ENCODE data around the gene EXOG.
A peak's percentile ranks its signal among the peaks of the same experiment; 100 is the strongest.

Gene EXOG

DNA sequence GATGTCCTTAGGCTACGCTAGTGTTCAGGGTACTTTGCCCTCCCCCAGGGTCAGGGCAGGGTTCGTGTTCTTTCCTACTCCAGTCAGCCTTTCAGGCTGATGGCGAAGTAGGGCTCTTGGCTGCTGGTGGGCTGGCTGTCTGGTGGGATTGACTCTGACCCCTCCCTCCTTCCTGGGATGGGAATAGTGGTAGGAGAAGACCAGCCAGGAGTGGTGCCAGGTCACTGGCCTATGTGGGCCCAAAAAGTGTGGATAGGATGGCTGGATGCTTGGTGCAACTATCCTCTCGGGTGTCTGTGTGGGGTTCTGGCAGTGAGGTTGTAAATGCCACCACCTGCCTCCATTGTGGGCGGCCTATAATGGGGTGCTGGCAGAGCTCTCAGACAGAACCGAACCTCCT lies 20.4 kb upstream of the EXOG start:
- TF ChIP-seq, protein P1, sequence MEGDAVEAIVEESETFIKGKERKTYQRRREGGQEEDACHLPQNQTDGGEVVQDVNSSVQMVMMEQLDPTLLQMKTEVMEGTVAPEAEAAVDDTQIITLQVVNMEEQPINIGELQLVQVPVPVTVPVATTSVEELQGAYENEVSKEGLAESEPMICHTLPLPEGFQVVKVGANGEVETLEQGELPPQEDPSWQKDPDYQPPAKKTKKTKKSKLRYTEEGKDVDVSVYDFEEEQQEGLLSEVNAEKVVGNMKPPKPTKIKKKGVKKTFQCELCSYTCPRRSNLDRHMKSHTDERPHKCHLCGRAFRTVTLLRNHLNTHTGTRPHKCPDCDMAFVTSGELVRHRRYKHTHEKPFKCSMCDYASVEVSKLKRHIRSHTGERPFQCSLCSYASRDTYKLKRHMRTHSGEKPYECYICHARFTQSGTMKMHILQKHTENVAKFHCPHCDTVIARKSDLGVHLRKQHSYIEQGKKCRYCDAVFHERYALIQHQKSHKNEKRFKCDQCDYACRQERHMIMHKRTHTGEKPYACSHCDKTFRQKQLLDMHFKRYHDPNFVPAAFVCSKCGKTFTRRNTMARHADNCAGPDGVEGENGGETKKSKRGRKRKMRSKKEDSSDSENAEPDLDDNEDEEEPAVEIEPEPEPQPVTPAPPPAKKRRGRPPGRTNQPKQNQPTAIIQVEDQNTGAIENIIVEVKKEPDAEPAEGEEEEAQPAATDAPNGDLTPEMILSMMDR (conservative IDR thresholded peaks at IDR 0.05), result no peak
- H3K27ac ChIP-seq, result no peak overlapping the region

DNA sequence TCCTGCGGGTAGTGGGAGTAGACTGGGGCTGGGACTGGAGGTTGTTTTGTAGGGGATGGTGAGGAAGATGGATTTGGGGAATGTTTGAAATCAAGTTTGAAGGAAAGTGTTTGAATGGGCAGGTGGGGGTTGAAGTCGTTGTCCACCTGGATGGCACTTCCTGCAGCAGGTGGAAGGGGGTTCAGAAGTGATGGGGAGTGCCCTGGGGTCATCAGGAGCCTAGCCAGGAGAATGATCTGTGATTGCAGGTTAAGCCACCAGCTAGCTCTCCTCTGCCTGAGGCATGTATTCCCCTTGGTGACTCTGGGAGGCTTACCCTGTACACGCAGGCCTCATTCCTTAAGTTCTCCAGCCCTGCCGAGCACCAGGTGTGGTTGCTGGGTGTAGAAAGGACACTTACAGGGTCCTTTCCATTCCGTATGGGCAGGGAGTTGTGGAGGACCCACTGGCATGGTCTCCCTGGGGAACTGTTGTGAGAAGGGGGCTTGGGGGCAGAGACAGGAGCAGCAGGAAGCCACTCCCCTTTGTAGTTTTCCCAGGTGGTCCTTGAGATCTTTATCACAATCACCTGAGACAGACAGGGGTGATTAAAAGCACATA lies 19.9 kb upstream of the EXOG start:
- TF ChIP-seq, protein P1 (conservative IDR thresholded peaks at IDR 0.05), result no peak

DNA sequence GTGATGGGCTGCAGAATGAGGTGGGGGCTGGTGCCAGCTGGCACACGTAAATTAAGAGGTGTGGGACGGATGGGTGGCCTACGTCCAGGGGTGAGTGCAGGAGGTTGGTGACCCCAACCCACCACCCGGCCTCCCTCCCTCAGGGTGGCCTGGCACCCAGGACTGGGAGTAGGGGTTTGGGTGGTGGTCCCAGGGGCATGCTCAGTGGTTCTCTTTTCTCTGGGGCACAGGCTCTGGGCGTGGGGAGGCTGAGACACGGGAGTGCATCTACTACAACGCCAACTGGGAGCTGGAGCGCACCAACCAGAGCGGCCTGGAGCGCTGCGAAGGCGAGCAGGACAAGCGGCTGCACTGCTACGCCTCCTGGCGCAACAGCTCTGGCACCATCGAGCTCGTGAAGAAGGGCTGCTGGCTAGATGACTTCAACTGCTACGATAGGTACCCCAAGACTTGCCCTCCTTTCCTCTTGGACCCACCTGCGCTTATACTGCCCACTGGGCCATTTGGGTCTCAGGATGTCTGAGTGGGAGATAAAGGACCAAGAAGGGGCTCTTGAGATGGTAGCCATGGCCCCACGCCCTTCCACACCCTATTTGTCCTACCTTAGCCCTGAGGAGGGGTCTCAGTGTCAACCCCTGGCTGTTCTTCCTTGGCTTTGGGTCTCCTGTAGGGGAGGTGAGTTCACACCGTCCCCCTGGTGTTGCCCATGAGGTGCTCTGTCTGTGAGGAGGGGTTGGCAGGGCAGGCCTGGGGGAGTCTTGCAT lies 18.9 kb upstream of the EXOG start:
- H3K27ac ChIP-seq, result no peak overlapping the region; the same call in 1 of the 2 replicates
- TF ChIP-seq, protein P1 (conservative IDR thresholded peaks at IDR 0.05), result no peak

More for the DNA sequence above, 19.9 kb upstream of the EXOG start:
- H3K27ac ChIP-seq, result no peak overlapping the region; the same call in 1 of the 2 replicates

DNA sequence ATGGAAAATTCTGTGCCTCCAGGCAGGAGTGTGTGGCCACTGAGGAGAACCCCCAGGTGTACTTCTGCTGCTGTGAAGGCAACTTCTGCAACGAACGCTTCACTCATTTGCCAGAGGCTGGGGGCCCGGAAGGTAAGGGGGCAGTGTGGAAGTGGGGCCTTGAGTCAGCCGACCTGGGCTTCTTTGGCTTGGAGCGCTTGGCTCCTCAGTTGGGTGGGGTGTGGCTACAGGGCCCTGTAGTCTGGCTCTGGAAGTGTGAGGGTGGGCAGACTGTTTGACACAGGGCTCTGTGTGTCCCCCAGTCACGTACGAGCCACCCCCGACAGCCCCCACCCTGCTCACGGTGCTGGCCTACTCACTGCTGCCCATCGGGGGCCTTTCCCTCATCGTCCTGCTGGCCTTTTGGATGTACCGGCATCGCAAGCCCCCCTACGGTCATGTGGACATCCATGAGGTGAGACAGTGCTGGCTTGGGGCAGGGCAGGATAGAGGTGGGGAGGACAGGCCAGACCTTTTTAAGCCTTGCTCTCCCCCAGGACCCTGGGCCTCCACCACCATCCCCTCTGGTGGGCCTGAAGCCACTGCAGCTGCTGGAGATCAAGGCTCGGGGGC lies 18.2 kb upstream of the EXOG start:
- TF ChIP-seq, protein P1 (conservative IDR thresholded peaks at IDR 0.05), result no peak
- H3K27ac ChIP-seq, result no peak overlapping the region

GRCh38 chr3:38478901-38479300 lies 17.2 kb upstream of the EXOG start:
- TF ChIP-seq, protein P1 (conservative IDR thresholded peaks at IDR 0.05), result no peak
- H3K27ac ChIP-seq, result no peak overlapping the region

DNA sequence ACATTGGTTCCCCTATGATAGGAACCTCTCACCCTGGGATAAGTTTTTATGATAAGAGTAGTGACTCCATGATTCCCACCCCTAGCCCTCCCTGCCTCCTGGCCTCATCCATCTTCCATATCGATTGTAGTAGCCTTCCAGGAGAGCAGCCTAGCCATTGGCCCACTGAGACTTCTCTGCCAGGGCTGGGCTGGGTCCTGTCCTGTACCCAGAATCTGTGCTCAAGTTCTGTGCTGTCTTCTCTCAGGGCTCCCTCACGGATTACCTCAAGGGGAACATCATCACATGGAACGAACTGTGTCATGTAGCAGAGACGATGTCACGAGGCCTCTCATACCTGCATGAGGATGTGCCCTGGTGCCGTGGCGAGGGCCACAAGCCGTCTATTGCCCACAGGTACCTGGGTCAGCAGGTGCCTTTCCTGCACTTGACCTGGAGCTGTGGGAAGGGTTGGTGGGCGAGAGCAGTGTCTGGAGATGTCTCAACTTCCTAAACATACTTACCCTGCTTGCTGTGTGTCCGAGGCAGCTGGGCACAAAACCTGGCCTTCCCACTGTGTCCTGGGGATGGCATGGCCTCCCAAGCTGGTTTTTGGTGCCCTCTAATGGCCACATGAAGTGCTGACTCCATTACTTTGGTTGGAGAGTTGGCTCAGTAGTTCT lies 16.6 kb upstream of the EXOG start:
- 0 out of 2 replicates have a peak overlapping the region, but pooled peaks have one; percentile 19 for H3K27ac ChIP-seq
- TF ChIP-seq, protein P1 (conservative IDR thresholded peaks at IDR 0.05), result peak; percentile 98

DNA sequence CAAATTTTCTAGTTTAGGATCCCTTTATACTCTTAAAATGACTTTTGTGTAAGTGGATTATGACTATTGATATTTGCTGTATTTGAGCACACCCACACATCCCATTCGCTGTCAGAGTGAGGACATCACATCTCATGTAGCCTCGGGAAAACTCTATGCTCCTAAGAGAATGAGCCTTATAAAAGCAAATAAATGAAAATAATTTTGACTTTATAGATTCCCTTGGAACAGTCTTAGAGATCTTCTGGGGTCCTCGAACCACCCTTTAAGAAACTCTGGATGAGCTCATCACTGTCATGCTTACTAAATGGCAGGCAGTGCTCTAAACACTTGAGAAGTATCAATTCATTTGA lies 16.1 kb upstream of the EXOG start:
- TF ChIP-seq, protein P1 (conservative IDR thresholded peaks at IDR 0.05), result peak; percentile 74; the same call in 1 of the 2 replicates
- no peak overlapping the region for H3K27ac ChIP-seq
